Measurements from ENCODE around the gene QRFP.

DNA sequence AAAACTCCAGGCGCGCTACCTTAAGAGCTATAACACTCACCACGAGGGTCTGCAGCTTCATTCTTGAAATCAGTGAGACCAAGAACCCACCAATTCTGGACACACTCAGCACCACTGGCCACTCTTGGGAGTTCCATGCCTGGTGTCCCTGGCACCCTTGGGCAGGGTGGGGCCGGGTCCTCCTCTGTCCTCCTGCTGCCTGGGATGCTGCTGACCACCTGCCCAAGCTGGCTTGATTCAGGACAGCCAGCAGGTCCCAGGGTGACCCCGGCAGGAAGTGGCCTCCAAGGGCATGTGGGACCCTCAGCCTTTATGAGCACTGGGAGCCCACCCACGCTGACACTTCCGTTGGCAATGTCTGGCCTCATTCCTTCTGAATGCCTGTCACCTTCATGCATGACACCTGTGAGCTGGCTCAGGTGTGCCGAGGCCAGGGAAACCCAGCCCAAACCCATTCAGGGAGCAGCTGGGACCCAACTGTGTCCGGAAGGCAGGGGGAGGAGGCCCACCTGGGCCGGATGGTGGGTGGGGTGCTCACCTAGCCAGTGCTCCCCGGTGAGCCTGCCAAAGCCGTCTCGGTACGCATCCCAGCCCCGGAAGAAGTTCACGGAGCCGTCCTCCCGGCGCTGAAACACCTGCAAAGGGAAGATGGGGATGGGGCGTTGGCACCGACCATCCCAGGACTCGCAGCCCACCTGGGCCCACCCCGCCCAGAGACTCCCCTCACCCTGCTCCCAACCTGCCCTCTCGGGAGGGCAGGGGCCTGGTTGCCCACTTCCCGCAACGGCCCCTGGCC, 14.8 kb upstream of the QRFP start:
- no peak for TF ChIP-seq CTCF (IDR thresholded peaks at IDR 0.05; ENCODE audit: low read depth, low read length)
- no peak for TF ChIP-seq EZH2phosphoT487 (IDR thresholded peaks at IDR 0.05; ENCODE audit: low read depth)
